ENCODE measurements around the gene ILDR2. TPM values are rescaled to one million over a fixed set of nuclear protein-coding genes. Genes with fewer than 3 reads are reported as not detected.

ILDR2 gene
- total RNA-seq, 4 donors from 2014 or later = 5.3 to 13.7 (median 9.4) TPM

DNA sequence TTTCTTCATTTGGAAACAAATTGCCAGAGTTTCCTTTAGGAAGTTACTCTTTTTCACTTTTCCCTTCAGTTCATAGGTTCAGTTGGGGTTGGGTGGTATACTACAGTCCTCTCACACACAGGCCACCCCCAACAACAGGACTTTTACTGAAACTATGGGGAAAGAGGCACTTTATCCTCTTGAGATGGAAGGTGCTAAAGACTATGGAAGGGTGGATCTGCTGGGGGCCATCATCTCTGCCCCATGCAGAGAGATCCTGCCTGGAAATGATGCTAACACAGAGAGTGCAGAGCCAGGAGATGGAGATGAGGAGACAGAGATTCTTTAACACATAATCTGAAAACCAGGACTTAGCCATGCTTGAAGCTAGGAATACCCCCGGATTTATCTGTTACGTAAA is 24.3 kb downstream of the ILDR2 start:
- Histone ChIP-seq H3K27me3 (no peaks in the 10 kb centered on the region), H3K9me3 (no peaks in the 10 kb centered on the region), H3K27ac (replicated peaks in 1 of 4) (peak overlapping the region in 3 of 4 donors; percentile 69 to 76 (median 69)), H3K36me3 (no peaks in the 10 kb centered on the region), H3K4me3 (no peak overlapping the region), H3K4me1 (peaks cover 17 to 51% (median 43%) of the 10 kb centered on the region in 4 donors)
- TF ChIP-seq, protein P1, sequence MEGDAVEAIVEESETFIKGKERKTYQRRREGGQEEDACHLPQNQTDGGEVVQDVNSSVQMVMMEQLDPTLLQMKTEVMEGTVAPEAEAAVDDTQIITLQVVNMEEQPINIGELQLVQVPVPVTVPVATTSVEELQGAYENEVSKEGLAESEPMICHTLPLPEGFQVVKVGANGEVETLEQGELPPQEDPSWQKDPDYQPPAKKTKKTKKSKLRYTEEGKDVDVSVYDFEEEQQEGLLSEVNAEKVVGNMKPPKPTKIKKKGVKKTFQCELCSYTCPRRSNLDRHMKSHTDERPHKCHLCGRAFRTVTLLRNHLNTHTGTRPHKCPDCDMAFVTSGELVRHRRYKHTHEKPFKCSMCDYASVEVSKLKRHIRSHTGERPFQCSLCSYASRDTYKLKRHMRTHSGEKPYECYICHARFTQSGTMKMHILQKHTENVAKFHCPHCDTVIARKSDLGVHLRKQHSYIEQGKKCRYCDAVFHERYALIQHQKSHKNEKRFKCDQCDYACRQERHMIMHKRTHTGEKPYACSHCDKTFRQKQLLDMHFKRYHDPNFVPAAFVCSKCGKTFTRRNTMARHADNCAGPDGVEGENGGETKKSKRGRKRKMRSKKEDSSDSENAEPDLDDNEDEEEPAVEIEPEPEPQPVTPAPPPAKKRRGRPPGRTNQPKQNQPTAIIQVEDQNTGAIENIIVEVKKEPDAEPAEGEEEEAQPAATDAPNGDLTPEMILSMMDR (IDR thresholded peaks at IDR 0.05) = no peak
- TF ChIP-seq POLR2AphosphoS5 (IDR thresholded peaks at IDR 0.05) = no peak
- no peak for TF ChIP-seq EP300 (IDR thresholded peaks at IDR 0.05)
- TF ChIP-seq POLR2A (IDR thresholded peaks at IDR 0.05; ENCODE audit: low read depth) = no peak
- peak; percentile 64 for DNase-seq (ENCODE audit: extremely low spot score)
- intact Hi-C loops (cut with DNase I) = no loop called here
- WGBS = 82% methylated on average over 2 of the region's 2 CpGs

DNA sequence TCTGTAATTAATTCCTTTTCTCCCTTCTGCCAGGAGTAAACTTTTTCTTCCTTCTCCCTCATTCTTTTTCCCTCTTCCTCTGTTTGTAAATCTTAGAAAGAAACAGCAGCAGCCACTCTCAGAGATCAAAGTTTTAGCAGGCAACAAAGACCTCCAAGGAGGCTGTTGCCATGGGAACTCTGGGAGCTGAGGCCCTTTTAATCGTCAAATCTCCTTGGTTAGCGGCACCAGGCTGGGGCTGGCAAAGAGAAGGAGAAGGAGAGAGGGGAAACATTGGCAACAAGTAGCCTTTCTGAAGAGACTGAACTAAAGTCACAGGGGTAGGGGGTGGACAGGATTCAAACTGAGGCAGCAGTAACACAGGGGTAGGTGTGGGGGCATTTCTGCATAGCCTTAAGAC is 25.2 kb downstream of the ILDR2 start:
- Histone ChIP-seq H3K36me3 (no peaks in the 10 kb centered on the region), H3K4me1 (peaks cover 17 to 51% (median 43%) of the 10 kb centered on the region in 4 donors), H3K4me3 (no peak overlapping the region), H3K27ac (replicated peaks in 1 of 4) (no peak overlapping the region), H3K27me3 (no peaks in the 10 kb centered on the region), H3K9me3 (no peaks in the 10 kb centered on the region)
- DNase-seq (ENCODE audit: extremely low spot score) = peak; percentile 88
- TF ChIP-seq EP300 (IDR thresholded peaks at IDR 0.05) (no peak), POLR2AphosphoS5 (IDR thresholded peaks at IDR 0.05) (no peak), POLR2A (IDR thresholded peaks at IDR 0.05; ENCODE audit: low read depth) (no peak)
- TF ChIP-seq, protein P1 (IDR thresholded peaks at IDR 0.05) = no peak
- intact Hi-C loops (cut with DNase I) = no loop called here
- 70% methylated on average over 2 of the region's 2 CpGs for WGBS

DNA sequence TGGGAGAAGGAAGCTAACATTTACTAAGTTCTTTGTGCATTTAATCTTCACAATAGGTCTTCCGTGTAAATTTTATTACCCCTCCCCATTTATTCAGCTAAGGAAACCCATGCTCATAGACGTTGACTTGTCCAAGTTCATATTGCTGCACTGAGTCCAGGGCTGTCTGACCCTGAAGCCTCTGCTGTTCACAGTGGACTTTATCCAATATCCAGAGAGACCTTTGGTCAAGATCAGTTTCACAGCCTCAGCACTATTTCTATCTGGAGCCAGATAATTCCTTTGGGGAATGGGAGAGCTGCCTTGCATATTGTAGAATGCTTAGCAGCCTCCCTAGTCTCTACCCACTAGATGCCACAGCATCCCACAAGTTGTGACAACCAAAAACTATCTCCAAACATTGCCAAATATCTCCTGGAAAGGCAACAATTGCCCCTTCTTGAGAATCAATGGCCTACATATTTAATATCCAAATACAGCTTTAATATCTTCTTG is 26.4 kb downstream of the ILDR2 start:
- Histone ChIP-seq H3K4me1 (peaks cover 17 to 51% (median 43%) of the 10 kb centered on the region in 4 donors), H3K36me3 (no peaks in the 10 kb centered on the region), H3K9me3 (no peaks in the 10 kb centered on the region), H3K4me3 (no peak overlapping the region), H3K27ac (replicated peaks in 1 of 4) (no peak overlapping the region), H3K27me3 (no peaks in the 10 kb centered on the region)
- TF ChIP-seq POLR2A (IDR thresholded peaks at IDR 0.05; ENCODE audit: low read depth) (no peak), EP300 (IDR thresholded peaks at IDR 0.05) (no peak), POLR2AphosphoS5 (IDR thresholded peaks at IDR 0.05) (no peak)
- TF ChIP-seq, protein P1 (IDR thresholded peaks at IDR 0.05) = no peak
- no peak for DNase-seq (ENCODE audit: extremely low spot score)
- 100% methylated on average over 2 of the region's 2 CpGs for WGBS
- intact Hi-C loops (cut with DNase I) = no loop called here

DNA sequence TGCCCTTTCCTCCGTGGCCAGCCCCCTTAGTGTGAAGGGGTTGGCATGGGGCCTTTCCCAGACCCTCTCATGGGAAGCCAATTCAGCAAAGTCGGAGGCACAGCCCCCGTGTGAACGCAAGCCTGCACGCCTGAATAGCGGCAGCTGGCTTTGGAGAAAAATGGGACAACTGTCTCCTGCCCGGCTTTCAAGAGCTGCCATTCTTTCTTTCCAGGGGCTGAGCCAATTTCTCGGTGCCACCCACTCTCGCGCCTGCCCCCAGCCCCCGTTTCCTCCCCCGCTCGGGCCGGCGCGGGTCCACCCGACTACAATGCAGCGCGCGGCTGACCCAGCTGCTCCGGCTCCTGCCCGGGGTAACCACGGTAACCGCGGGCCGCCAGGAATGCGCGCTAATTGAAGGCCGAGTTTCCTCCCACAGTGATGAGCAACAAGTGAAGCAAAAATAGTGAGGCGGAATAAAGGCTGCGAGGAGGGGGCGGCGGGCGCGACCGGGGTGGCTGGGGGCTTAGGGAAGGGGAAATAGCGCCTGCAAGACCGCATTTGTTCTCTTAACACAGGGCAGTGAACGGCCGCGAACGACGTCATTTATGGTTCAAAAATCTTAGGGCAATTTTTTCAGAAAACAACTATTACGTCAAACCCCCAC is 27.8 kb downstream of the ILDR2 start:
- 10% methylated on average over 20 of the region's 44 CpGs for WGBS
- H3K27ac ChIP-seq (replicated peaks in 1 of 4) = peak overlapping the region; percentile 44 to 55 (median 48)
- intact Hi-C loops (cut with DNase I) = no loop called here
- peak in 1 of 2 donors; percentile 33 for TF ChIP-seq POLR2AphosphoS5 (IDR thresholded peaks at IDR 0.05)
- TF ChIP-seq, protein P1 (IDR thresholded peaks at IDR 0.05) = no peak
- peak overlapping the region; percentile 42 to 58 (median 48) for H3K4me3 ChIP-seq
- DNase-seq (ENCODE audit: extremely low spot score) = no peak
- no peaks in the 10 kb centered on the region for H3K9me3 ChIP-seq
- H3K36me3 ChIP-seq = no peaks in the 10 kb centered on the region
- peaks cover 16 to 49% (median 37%) of the 10 kb centered on the region in 4 donors for H3K4me1 ChIP-seq
- H3K27me3 ChIP-seq = no peaks in the 10 kb centered on the region

Data from esophagus muscularis mucosa (tissue), 4 donors.